Tibial nerve (tissue), 4 donors: Measurements from ENCODE around the gene IL1RAPL2.

ENCODE experiments used
- EP300 ChIP-seq, 2 donors: sonication (generic); formaldehyde crosslinking; IDR thresholded peaks; one replicate each; pipeline ENCODE4 v1.6.1; 2017; ENCODE audit warnings: antibody characterized with exemption in 2 of 2, mild to moderate bottlenecking in 1 of 2
- POLR2A ChIP-seq, 2 donors: fragments of 450-650 bp; IDR thresholded peaks; one replicate each; pipeline ENCODE4 v1.6.1; 2017; ENCODE audit warnings: antibody characterized with exemption in 2 of 2, mild to moderate bottlenecking in 2 of 2, moderate library complexity in 2 of 2
- TF ChIP-seq, protein P1 (sequence below), 5 experiments: fragments of 200-600 bp in 3 of 5; fragments of 450-650 bp in 2 of 5; sonication (generic) in 3 of 5; IDR thresholded peaks; one replicate each; pipeline ENCODE4 v1.5.1; 2016 to 2019; ENCODE audit warnings: antibody characterized with exemption in 5 of 5, mild to moderate bottlenecking in 3 of 5, moderate library complexity in 2 of 5

DNA sequence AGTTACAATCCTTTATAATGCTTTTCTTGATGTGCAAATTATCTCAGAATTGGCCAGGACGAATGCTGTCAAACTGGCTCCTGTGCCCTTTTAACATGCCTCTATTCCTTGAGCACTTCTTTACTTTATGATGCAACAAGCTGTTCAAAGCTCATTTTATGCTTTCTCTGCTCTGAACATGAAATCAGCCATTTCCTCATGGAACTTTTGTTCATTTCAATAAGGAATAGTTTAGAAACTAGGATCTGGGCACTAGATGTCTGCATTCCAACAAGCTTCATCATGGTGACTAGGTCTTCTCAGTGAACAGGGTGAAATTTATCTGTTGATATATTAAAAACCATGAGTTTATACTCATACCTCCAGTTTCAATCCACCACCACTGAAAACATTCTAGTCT, 741.8 kb downstream of the IL1RAPL2 start:
- TF ChIP-seq, protein P1, sequence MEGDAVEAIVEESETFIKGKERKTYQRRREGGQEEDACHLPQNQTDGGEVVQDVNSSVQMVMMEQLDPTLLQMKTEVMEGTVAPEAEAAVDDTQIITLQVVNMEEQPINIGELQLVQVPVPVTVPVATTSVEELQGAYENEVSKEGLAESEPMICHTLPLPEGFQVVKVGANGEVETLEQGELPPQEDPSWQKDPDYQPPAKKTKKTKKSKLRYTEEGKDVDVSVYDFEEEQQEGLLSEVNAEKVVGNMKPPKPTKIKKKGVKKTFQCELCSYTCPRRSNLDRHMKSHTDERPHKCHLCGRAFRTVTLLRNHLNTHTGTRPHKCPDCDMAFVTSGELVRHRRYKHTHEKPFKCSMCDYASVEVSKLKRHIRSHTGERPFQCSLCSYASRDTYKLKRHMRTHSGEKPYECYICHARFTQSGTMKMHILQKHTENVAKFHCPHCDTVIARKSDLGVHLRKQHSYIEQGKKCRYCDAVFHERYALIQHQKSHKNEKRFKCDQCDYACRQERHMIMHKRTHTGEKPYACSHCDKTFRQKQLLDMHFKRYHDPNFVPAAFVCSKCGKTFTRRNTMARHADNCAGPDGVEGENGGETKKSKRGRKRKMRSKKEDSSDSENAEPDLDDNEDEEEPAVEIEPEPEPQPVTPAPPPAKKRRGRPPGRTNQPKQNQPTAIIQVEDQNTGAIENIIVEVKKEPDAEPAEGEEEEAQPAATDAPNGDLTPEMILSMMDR (IDR thresholded peaks at IDR 0.05): no peak
- no peak for TF ChIP-seq POLR2A (IDR thresholded peaks at IDR 0.05)
- no peak for TF ChIP-seq EP300 (IDR thresholded peaks at IDR 0.05)
